ENCODE results near the gene CNTN4. TPM values are rescaled to one million over a fixed set of nuclear protein-coding genes. Genes with fewer than 3 reads are reported as not detected.
"Not testable (repeated sequence)": the region's sequence is repeated elsewhere in the genome, so short reads cannot be mapped to it uniquely, and the experiment has no call there.

CNTN4 gene
- polyA plus RNA-seq, 1 experiment = not detected

DNA sequence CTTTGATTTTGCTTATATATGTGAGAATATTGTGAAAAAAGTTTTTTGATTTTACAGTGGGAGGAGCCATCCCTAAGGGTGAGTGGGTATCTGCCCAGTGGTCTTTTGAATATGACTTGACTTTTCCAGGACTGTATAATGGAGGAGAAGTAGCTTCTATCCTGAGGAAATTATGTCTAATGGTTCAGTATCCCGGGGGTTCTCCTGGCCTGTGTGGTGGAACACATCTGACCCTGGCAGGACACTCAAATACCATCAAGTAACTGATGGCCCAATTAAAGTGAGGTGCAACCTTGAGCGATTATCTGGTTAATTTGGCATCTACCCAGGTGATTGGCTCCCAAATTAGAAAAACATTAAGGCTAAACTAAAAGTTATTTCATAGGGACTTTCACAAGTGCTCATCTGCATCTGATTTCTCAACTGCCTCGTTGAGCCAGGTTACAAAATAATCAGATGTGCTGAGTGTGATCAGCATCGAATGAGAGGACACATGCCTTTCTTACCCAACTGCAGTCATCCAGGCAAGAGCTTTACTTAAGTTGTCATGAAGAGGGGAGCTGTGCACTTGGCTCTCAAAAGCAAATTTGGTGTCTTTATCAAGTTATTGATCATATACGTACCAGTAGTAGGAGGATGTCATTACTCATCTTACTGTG is 810.2 kb downstream of the CNTN4 start:
- no peaks in the 10 kb centered on the region for H3K27me3 ChIP-seq (ENCODE audit: control insufficient read depth, insufficient read depth, low read length)
- CTCF ChIA-PET = no interaction called here
- POLR2A ChIA-PET = no interaction called here
- H3K4me3 ChIP-seq (ENCODE audit: low read depth, low read length) = no peak overlapping the region
- DNase-seq (ENCODE audit: low read depth, low spot score) = no peak
- TF ChIP-seq CTCF (IDR thresholded peaks at IDR 0.05; ENCODE audit: low read depth, low read length) = no peak
- H3K27ac ChIP-seq (ENCODE audit: low read depth, low read length) = no peak overlapping the region
- H3K9me3 ChIP-seq (ENCODE audit: control insufficient read depth, insufficient read depth, low read length) = peaks cover 9% of the 10 kb centered on the region

DNA sequence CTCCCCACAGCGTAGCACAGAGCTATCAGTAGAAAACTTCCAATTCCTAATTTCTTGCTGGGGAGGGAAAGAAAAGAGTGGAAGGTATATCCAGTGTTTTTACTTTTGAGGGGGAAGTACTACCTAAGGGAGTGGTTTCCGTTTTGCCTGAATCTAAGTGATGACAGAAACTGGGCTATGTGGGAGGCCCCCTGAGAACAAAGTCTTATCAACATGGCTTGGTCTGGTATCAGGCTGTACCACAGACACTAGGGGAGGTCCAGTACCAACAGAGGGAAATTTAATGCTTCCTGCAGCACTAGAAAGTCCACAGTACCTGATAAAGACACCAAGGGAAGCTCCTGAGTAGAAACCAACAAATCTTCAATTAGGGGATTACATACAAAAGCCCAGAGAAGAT is 812.3 kb downstream of the CNTN4 start:
- no peak overlapping the region for H3K27ac ChIP-seq (ENCODE audit: low read depth, low read length)
- CTCF ChIA-PET = no interaction called here
- H3K27me3 ChIP-seq (ENCODE audit: control insufficient read depth, insufficient read depth, low read length) = no peaks in the 10 kb centered on the region
- no peak overlapping the region for H3K4me3 ChIP-seq (ENCODE audit: low read depth, low read length)
- TF ChIP-seq CTCF (IDR thresholded peaks at IDR 0.05; ENCODE audit: low read depth, low read length) = no peak
- POLR2A ChIA-PET = no interaction called here
- no peak for DNase-seq (ENCODE audit: low read depth, low spot score)
- H3K9me3 ChIP-seq (ENCODE audit: control insufficient read depth, insufficient read depth, low read length) = peaks cover 9% of the 10 kb centered on the region

- DNase-seq (ENCODE audit: low read depth, low spot score) = no peak
- Histone ChIP-seq H3K9me3 (ENCODE audit: control insufficient read depth, insufficient read depth, low read length) (peaks cover 12% of the 10 kb centered on the region), H3K27me3 (ENCODE audit: control insufficient read depth, insufficient read depth, low read length) (no peaks in the 10 kb centered on the region), H3K4me3 (ENCODE audit: low read depth, low read length) (no peak overlapping the region), H3K27ac (ENCODE audit: low read depth, low read length) (no peak overlapping the region)
- ChIA-PET POLR2A (no interaction called here), CTCF (no interaction called here)
- TF ChIP-seq CTCF (IDR thresholded peaks at IDR 0.05; ENCODE audit: low read depth, low read length) = no peak
These were observed 817.2 kb downstream of the CNTN4 start for GRCh38 chr3:2915826-2916225.

DNA sequence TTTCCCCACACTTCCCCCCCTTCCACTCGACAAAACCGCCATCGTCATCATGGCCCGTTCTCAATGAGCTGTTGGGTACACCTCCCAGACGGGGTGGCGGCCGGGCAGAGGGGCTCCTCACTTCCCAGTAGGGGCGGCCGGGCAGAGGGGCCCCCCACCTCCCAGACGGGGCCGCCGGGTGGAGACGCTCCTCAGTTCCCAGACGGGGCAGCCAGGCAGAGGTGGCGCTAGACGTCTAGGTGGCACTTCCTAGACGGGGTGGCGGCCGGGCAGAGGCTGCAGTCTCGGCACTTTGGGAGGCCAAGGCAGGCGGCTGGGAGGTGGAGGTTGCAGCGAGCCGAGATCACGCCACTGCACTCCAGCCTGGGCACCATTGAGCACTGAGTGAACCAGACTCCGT is 818.0 kb downstream of the CNTN4 start:
- POLR2A ChIA-PET; H3K4me3 ChIP-seq (ENCODE audit: low read depth, low read length); H3K27me3 ChIP-seq (ENCODE audit: control insufficient read depth, insufficient read depth, low read length); DNase-seq (ENCODE audit: low read depth, low spot score); H3K27ac ChIP-seq (ENCODE audit: low read depth, low read length); CTCF ChIA-PET: not testable (repeated sequence)
- peaks cover 15% of the 10 kb centered on the region for H3K9me3 ChIP-seq (ENCODE audit: control insufficient read depth, insufficient read depth, low read length)

- H3K9me3 ChIP-seq (ENCODE audit: control insufficient read depth, insufficient read depth, low read length) = peaks cover 12% of the 10 kb centered on the region
- no peak for TF ChIP-seq CTCF (IDR thresholded peaks at IDR 0.05; ENCODE audit: low read depth, low read length)
- no peak for DNase-seq (ENCODE audit: low read depth, low spot score)
- ChIA-PET CTCF (no interaction called here), POLR2A (no interaction called here)
- H3K27ac ChIP-seq (ENCODE audit: low read depth, low read length) = no peak overlapping the region
- H3K27me3 ChIP-seq (ENCODE audit: control insufficient read depth, insufficient read depth, low read length) = no peaks in the 10 kb centered on the region
- no peak overlapping the region for H3K4me3 ChIP-seq (ENCODE audit: low read depth, low read length)
These were observed 821.4 kb downstream of the CNTN4 start for GRCh38 chr3:2920103-2920502.

DNA sequence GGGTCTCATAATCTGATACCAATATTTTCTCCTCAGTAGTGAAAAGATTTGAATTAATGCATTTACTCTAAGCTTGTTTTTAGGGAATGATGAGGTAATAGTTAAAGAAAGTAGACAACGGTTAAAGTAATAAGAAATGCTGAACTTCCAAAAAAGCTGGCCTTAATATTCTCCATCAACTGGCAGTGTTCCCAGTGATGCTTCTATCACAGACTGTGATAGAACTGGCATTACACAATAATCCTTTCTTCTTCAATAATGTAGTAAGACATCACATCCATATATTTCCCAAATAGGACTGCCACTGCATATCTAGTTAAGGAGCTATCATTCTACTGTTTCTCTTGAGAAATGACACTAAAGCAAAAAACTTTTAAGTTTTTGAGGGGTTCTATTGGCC is 822.8 kb downstream of the CNTN4 start:
- ChIA-PET POLR2A (no interaction called here), CTCF (no interaction called here)
- DNase-seq (ENCODE audit: low read depth, low spot score) = no peak
- Histone ChIP-seq H3K27ac (ENCODE audit: low read depth, low read length) (no peak overlapping the region), H3K9me3 (ENCODE audit: control insufficient read depth, insufficient read depth, low read length) (peaks cover 12% of the 10 kb centered on the region), H3K4me3 (ENCODE audit: low read depth, low read length) (no peak overlapping the region), H3K27me3 (ENCODE audit: control insufficient read depth, insufficient read depth, low read length) (no peaks in the 10 kb centered on the region)
- no peak for TF ChIP-seq CTCF (IDR thresholded peaks at IDR 0.05; ENCODE audit: low read depth, low read length)
